GM21367 (cell line): ENCODE results near the gene CLCN2.

Experiments used
- ATAC-seq: cut with Tn5 transposase; IDR thresholded peaks from one replicate; pipeline ENCODE4 v1.9.1; 2021; ENCODE audit not compliant: unreplicated experiment

The CLCN2 gene

GRCh38 chr3:184360929-184361531 is 375 bp downstream of the CLCN2 start:
- ATAC-seq: no peak

- ATAC-seq: no peak
These were observed 1.1 kb downstream of the CLCN2 start for GRCh38 chr3:184360070-184360928.

- no peak for ATAC-seq
These were observed 1.8 kb downstream of the CLCN2 start for GRCh38 chr3:184359610-184360009.

GRCh38 chr3:184358921-184359350 is 2.5 kb downstream of the CLCN2 start:
- no peak for ATAC-seq

GRCh38 chr3:184358124-184358767 is 3.2 kb downstream of the CLCN2 start:
- no peak for ATAC-seq

GRCh38 chr3:184357248-184358123 is 3.9 kb downstream of the CLCN2 start:
- no peak for ATAC-seq

- ATAC-seq: no peak
These were observed 6.0 kb downstream of the CLCN2 start for GRCh38 chr3:184355261-184356040.

- no peak for ATAC-seq
These were observed 6.7 kb downstream of the CLCN2 start for GRCh38 chr3:184354754-184355153.

GRCh38 chr3:184354121-184354728 is 7.2 kb downstream of the CLCN2 start:
- ATAC-seq: no peak

GRCh38 chr3:184353546-184353941 is 7.9 kb downstream of the CLCN2 start:
- no peak for ATAC-seq

- ATAC-seq: no peak
These were observed 8.4 kb downstream of the CLCN2 start for GRCh38 chr3:184352897-184353545.

- no peak for ATAC-seq
These were observed 9.1 kb downstream of the CLCN2 start for GRCh38 chr3:184352149-184352785.

GRCh38 chr3:184351511-184352148 is 9.8 kb downstream of the CLCN2 start:
- ATAC-seq: no peak

GRCh38 chr3:184350618-184351017 is 10.8 kb downstream of the CLCN2 start:
- no peak for ATAC-seq

- ATAC-seq: no peak
These were observed 11.6 kb downstream of the CLCN2 start for GRCh38 chr3:184349563-184350470.

- ATAC-seq: no peak
These were observed 13.4 kb downstream of the CLCN2 start for GRCh38 chr3:184348057-184348382.

GRCh38 chr3:184347321-184348056 is 13.9 kb downstream of the CLCN2 start:
- ATAC-seq: no peak
